ENCODE results near the gene MAG.

Gene MAG

GRCh38 chr19:35336166-35336955, 44.4 kb downstream of the MAG start:
- H3K4me3 ChIP-seq (replicated peaks; ENCODE audit: low read depth, low read length), result no peak overlapping the region
- TF ChIP-seq CTCF (IDR thresholded peaks at IDR 0.05; ENCODE audit: low read length, missing control alignments), result no peak
- no peak for DNase-seq (ENCODE audit: low read depth)

GRCh38 chr19:35337097-35337983, 45.4 kb downstream of the MAG start:
- H3K4me3 ChIP-seq (replicated peaks; ENCODE audit: low read depth, low read length), result no peak overlapping the region
- no peak for DNase-seq (ENCODE audit: low read depth)
- TF ChIP-seq CTCF (IDR thresholded peaks at IDR 0.05; ENCODE audit: low read length, missing control alignments), result no peak

GRCh38 chr19:35337984-35338296, 46.0 kb downstream of the MAG start:
- H3K4me3 ChIP-seq (replicated peaks; ENCODE audit: low read depth, low read length), result no peak overlapping the region
- TF ChIP-seq CTCF (IDR thresholded peaks at IDR 0.05; ENCODE audit: low read length, missing control alignments), result no peak

GRCh38 chr19:35340431-35340830, 48.5 kb downstream of the MAG start:
- no peak for TF ChIP-seq CTCF (IDR thresholded peaks at IDR 0.05; ENCODE audit: low read length, missing control alignments)
- no peak overlapping the region for H3K4me3 ChIP-seq (replicated peaks; ENCODE audit: low read depth, low read length)
- no peak for DNase-seq (ENCODE audit: low read depth)

More at GRCh38 chr19:35337984-35338296, 46.0 kb downstream of the MAG start:
- DNase-seq (ENCODE audit: low read depth), result no peak

- DNase-seq (ENCODE audit: low read depth), result no peak
- TF ChIP-seq CTCF (IDR thresholded peaks at IDR 0.05; ENCODE audit: low read length, missing control alignments), result no peak
These were observed 49.0 kb downstream of the MAG start for GRCh38 chr19:35341006-35341405.

GRCh38 chr19:35341565-35342225, 49.7 kb downstream of the MAG start:
- no peak for TF ChIP-seq CTCF (IDR thresholded peaks at IDR 0.05; ENCODE audit: low read length, missing control alignments)
- no peak overlapping the region for H3K4me3 ChIP-seq (replicated peaks; ENCODE audit: low read depth, low read length)
- no peak for DNase-seq (ENCODE audit: low read depth)

More at GRCh38 chr19:35341006-35341405, 49.0 kb downstream of the MAG start:
- H3K4me3 ChIP-seq (replicated peaks; ENCODE audit: low read depth, low read length), result no peak overlapping the region

Measured in fibroblast of pulmonary artery (primary cell).